ENCODE data around the gene YDJC. TPM values are rescaled to one million over a fixed set of nuclear protein-coding genes. Genes with fewer than 3 reads are reported as not detected.

The YDJC gene
- polyA plus RNA-seq, 1 experiment = 20.0 TPM

GRCh38 chr22:21634081-21634480 lies 4.3 kb upstream of the YDJC start:
- POLR2A ChIA-PET = no interaction called here
- CTCF ChIA-PET = interaction anchor here (1.0 to 9.3 kb wide), 3 partner anchors 8 to 20 kb away, joined by 3 to 71 read pairs (median 56); partner anchors contain the start of gene SDF2L1
- H3K36me3 ChIP-seq (ENCODE audit: control insufficient read depth, insufficient read depth, low read length) = no peaks in the 10 kb centered on the region
- no peak overlapping the region for H3K4me3 ChIP-seq (ENCODE audit: low read depth, low read length)
- DNase-seq (ENCODE audit: low read depth) = no peak
- TF ChIP-seq CTCF (IDR thresholded peaks at IDR 0.05; ENCODE audit: insufficient read depth, low read depth, low read length) = no peak
- no peaks in the 10 kb centered on the region for H3K27me3 ChIP-seq (ENCODE audit: control insufficient read depth, insufficient read depth, low read length)

- no peak for DNase-seq (ENCODE audit: low read depth)
- CTCF ChIA-PET = interaction anchor here (1.0 to 9.3 kb wide), 3 partner anchors 9 to 20 kb away, joined by 3 to 71 read pairs (median 56); partner anchors contain the start of gene SDF2L1
- no peak overlapping the region for H3K4me3 ChIP-seq (ENCODE audit: low read depth, low read length)
- no peaks in the 10 kb centered on the region for H3K27me3 ChIP-seq (ENCODE audit: control insufficient read depth, insufficient read depth, low read length)
- no peaks in the 10 kb centered on the region for H3K36me3 ChIP-seq (ENCODE audit: control insufficient read depth, insufficient read depth, low read length)
- no peak for TF ChIP-seq CTCF (IDR thresholded peaks at IDR 0.05; ENCODE audit: insufficient read depth, low read depth, low read length)
- POLR2A ChIA-PET = no interaction called here
Observed at GRCh38 chr22:21633481-21633880, 3.7 kb upstream of the YDJC start.

- no peak for TF ChIP-seq CTCF (IDR thresholded peaks at IDR 0.05; ENCODE audit: insufficient read depth, low read depth, low read length)
- H3K36me3 ChIP-seq (ENCODE audit: control insufficient read depth, insufficient read depth, low read length) = peaks cover 3% of the 10 kb centered on the region
- ChIA-PET CTCF (interaction anchor here (0.6 to 9.3 kb wide), 4 partner anchors 10 to 28 kb away, joined by 3 to 71 read pairs (median 30); partner anchors contain the start of gene SDF2L1), POLR2A (no interaction called here)
- H3K27me3 ChIP-seq (ENCODE audit: control insufficient read depth, insufficient read depth, low read length) = no peaks in the 10 kb centered on the region
- no peak overlapping the region for H3K4me3 ChIP-seq (ENCODE audit: low read depth, low read length)
- DNase-seq (ENCODE audit: low read depth) = no peak
Observed at GRCh38 chr22:21632931-21633330, 3.1 kb upstream of the YDJC start.

GRCh38 chr22:21632237-21632895 lies 2.5 kb upstream of the YDJC start, which contains the start of gene CCDC116:
Gene CCDC116, plus strand, starts transcription at chr22:21632760. Its CDS starts 422 bp downstream, at chr22:21633182.
- no peak for DNase-seq (ENCODE audit: low read depth)

More at GRCh38 chr22:21632237-21632895, 2.5 kb upstream of the YDJC start, which contains the start of gene CCDC116:
- TF ChIP-seq CTCF (IDR thresholded peaks at IDR 0.05; ENCODE audit: insufficient read depth, low read depth, low read length) = no peak
- H3K36me3 ChIP-seq (ENCODE audit: control insufficient read depth, insufficient read depth, low read length) = peaks cover 3% of the 10 kb centered on the region
- POLR2A ChIA-PET = no interaction called here
- no peaks in the 10 kb centered on the region for H3K27me3 ChIP-seq (ENCODE audit: control insufficient read depth, insufficient read depth, low read length)
- H3K4me3 ChIP-seq (ENCODE audit: low read depth, low read length) = no peak within 1 kb of the TSS
- CTCF ChIA-PET = interaction anchor here (0.6 to 9.3 kb wide), 3 partner anchors 10 to 27 kb away, joined by 3 to 71 read pairs (median 56); partner anchors contain the start of gene SDF2L1

Measured in BJ (cell line).